Activated CD8-positive, alpha-beta memory T cell treated with anti-CD3 and anti-CD28 coated beads, Interleukin-2, amount 50 U/mL, for 4 hours (primary cell): Measurements from ENCODE around the gene ZNF512B.
"Not testable (repeated sequence)": the region's sequence is repeated elsewhere in the genome, so short reads cannot be mapped to it uniquely, and the experiment has no call there.

Experiments used
- DNase-seq: peaks from one replicate; pipeline ENCODE4 v3.0.0-alpha.2; 2020

The ZNF512B gene

GRCh38 chr20:63976980-63977738, 7.4 kb upstream of the ZNF512B start:
- no peak for DNase-seq

GRCh38 chr20:63976511-63976910, 6.8 kb upstream of the ZNF512B start:
- not testable (repeated sequence) for DNase-seq

GRCh38 chr20:63974402-63975200, 4.9 kb upstream of the ZNF512B start:
- DNase-seq: no peak

GRCh38 chr20:63973636-63974401, 4.1 kb upstream of the ZNF512B start:
- DNase-seq: peak; percentile 84

GRCh38 chr20:63973160-63973479, 3.4 kb upstream of the ZNF512B start:
- DNase-seq: no peak

- no peak for DNase-seq
Measured at GRCh38 chr20:63972312-63973159, 2.8 kb upstream of the ZNF512B start.

GRCh38 chr20:63971960-63972311, 2.2 kb upstream of the ZNF512B start:
- not testable (repeated sequence) for DNase-seq

- no peak for DNase-seq
Measured at GRCh38 chr20:63970714-63971431, 1.1 kb upstream of the ZNF512B start.

- DNase-seq: peak; percentile 41
Measured at GRCh38 chr20:63968928-63969760, 586 bp downstream of the ZNF512B start.

- peak; percentile 14 for DNase-seq
Measured at GRCh38 chr20:63968136-63968927, 1.4 kb downstream of the ZNF512B start.

- no peak for DNase-seq
Measured at GRCh38 chr20:63967330-63968135, 2.2 kb downstream of the ZNF512B start.

- no peak for DNase-seq
Measured at GRCh38 chr20:63966944-63967322, 2.8 kb downstream of the ZNF512B start.

GRCh38 chr20:63966172-63966943, 3.4 kb downstream of the ZNF512B start:
- DNase-seq: no peak

- DNase-seq: no peak
Measured at GRCh38 chr20:63964412-63964811, 5.3 kb downstream of the ZNF512B start.

GRCh38 chr20:63963784-63964301, 5.9 kb downstream of the ZNF512B start:
- no peak for DNase-seq

GRCh38 chr20:63963348-63963741, 6.4 kb downstream of the ZNF512B start:
- no peak for DNase-seq

- no peak for DNase-seq
Measured at GRCh38 chr20:63962426-63963347, 7.0 kb downstream of the ZNF512B start.
